Glutamatergic neuron (in vitro differentiated cells): ENCODE data around the gene CRACR2B. TPM values are rescaled to one million over a fixed set of nuclear protein-coding genes. Genes with fewer than 3 reads are reported as not detected.

ENCODE experiments used
- DNase-seq: peaks from one replicate; pipeline ENCODE4 v3.0.0; 2022
- H3K27ac Mint-ChIP-seq: one replicate; pipeline ENCODE4 v1.8.0; 2020; ENCODE audit warnings: mild to moderate bottlenecking, mixed read lengths, inconsistent platforms; ENCODE audit not compliant: unreplicated experiment
- H3K27me3 Mint-ChIP-seq: one replicate; pipeline ENCODE4 v1.8.0; 2020; ENCODE audit warnings: mild to moderate bottlenecking, moderate library complexity, mixed read lengths, inconsistent platforms; ENCODE audit not compliant: unreplicated experiment
- H3K36me3 Mint-ChIP-seq: one replicate; pipeline ENCODE4 v1.8.0; 2020; ENCODE audit warnings: mild to moderate bottlenecking, mixed read lengths, inconsistent platforms; ENCODE audit not compliant: unreplicated experiment
- H3K4me1 Mint-ChIP-seq: one replicate; pipeline ENCODE4 v1.8.0; 2020; ENCODE audit warnings: mild to moderate bottlenecking, low read depth, mixed read lengths, inconsistent platforms; ENCODE audit not compliant: unreplicated experiment
- H3K4me3 Mint-ChIP-seq: one replicate; pipeline ENCODE4 v1.8.0; 2020; ENCODE audit warnings: mild to moderate bottlenecking, mixed read lengths, inconsistent platforms; ENCODE audit not compliant: unreplicated experiment
- H3K9me3 Mint-ChIP-seq: one replicate; pipeline ENCODE4 v1.8.0; 2020; ENCODE audit warnings: mild to moderate bottlenecking, moderate library complexity, mixed read lengths, inconsistent platforms; ENCODE audit not compliant: unreplicated experiment
- CTCF ChIP-seq: fragments of 200-600 bp; sonication (generic); IDR thresholded peaks from one replicate; pipeline ENCODE4 v1.5.0; 2021; ENCODE audit not compliant: partially characterized antibody, unreplicated experiment
- total RNA-seq: library from RNA; stranded (reverse); fragmentation: NEBNext Ultra II Directional; extraction: Animal tissue kit (Norgen Biotek cat#: 25700); gene quantifications from one replicate; pipeline ENCODE4 v1.2.1, GENCODE V29; 2021; ENCODE audit not compliant: unreplicated experiment

Gene CRACR2B
- total RNA-seq, 1 donor from 2014 or later: 19.7 TPM

- Mint-ChIP-seq H3K36me3 (no peaks in the 10 kb centered on the region), H3K4me3 (peak overlapping the region; percentile 55)
These were observed 35.5 kb downstream of the CRACR2B start for GRCh38 chr11:863023-863909.

GRCh38 chr11:863910-864827 lies 36.5 kb downstream of the CRACR2B start:
- DNase-seq: no peak
- Mint-ChIP-seq H3K4me3 (no peak overlapping the region), H3K36me3 (no peaks in the 10 kb centered on the region), H3K27me3 (peaks cover 10% of the 10 kb centered on the region), H3K4me1 (peaks cover 7% of the 10 kb centered on the region), H3K27ac (no peak overlapping the region), H3K9me3 (peaks cover 8% of the 10 kb centered on the region)
- TF ChIP-seq CTCF: no peak

More at GRCh38 chr11:863023-863909, 35.5 kb downstream of the CRACR2B start:
- TF ChIP-seq CTCF: no peak
- Mint-ChIP-seq H3K9me3 (peaks cover 6% of the 10 kb centered on the region), H3K4me1 (peaks cover 12% of the 10 kb centered on the region), H3K27ac (peak overlapping the region; percentile 8), H3K27me3 (peaks cover 14% of the 10 kb centered on the region)
- no peak for DNase-seq

GRCh38 chr11:864898-865297 lies 37.2 kb downstream of the CRACR2B start:
- H3K36me3 Mint-ChIP-seq: no peaks in the 10 kb centered on the region
- H3K4me1 Mint-ChIP-seq: peaks cover 7% of the 10 kb centered on the region
- no peak for TF ChIP-seq CTCF
- H3K9me3 Mint-ChIP-seq: peaks cover 5% of the 10 kb centered on the region
- no peak for DNase-seq
- H3K27me3 Mint-ChIP-seq: peaks cover 10% of the 10 kb centered on the region
- H3K27ac Mint-ChIP-seq: no peak overlapping the region
- H3K4me3 Mint-ChIP-seq: no peak overlapping the region

- peaks cover 5% of the 10 kb centered on the region for H3K9me3 Mint-ChIP-seq
- TF ChIP-seq CTCF: no peak
- H3K27ac Mint-ChIP-seq: no peak overlapping the region
- no peak for DNase-seq
- H3K4me3 Mint-ChIP-seq: no peak overlapping the region
- peaks cover 14% of the 10 kb centered on the region for H3K27me3 Mint-ChIP-seq
- peaks cover 7% of the 10 kb centered on the region for H3K4me1 Mint-ChIP-seq
- no peaks in the 10 kb centered on the region for H3K36me3 Mint-ChIP-seq
These were observed 38.0 kb downstream of the CRACR2B start for GRCh38 chr11:865462-866430.
